ENCODE data around the gene USP10.

USP10 gene

DNA sequence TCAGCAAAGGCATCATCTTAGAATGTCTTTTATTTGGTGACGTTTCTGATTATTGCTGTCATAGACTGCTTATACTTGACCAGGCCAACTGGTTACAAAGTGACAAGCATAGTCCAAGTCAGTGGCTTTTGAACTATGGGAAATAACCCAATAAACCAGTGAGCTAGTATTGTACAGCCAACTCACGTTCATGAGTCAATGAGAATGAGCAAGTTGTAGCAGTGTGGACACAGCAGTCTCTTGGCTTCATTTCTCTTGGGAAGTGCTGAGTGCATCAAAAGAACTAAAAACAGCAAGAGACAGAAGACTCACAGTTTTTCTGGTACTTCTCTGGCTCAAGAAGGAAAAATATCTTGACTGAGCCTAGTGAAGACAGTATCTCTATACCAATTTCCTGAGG lies 83.0 kb downstream of the USP10 start:
- DNase-seq (ENCODE audit: low spot score) = no peak
- no peak overlapping the region for H3K27ac Mint-ChIP-seq
- no peak overlapping the region for H3K4me3 Mint-ChIP-seq
- H3K27me3 Mint-ChIP-seq (ENCODE audit: low read depth) = no peaks in the 10 kb centered on the region
- no peaks in the 10 kb centered on the region for H3K9me3 Mint-ChIP-seq
- H3K4me1 Mint-ChIP-seq (ENCODE audit: low read depth) = no peaks in the 10 kb centered on the region
- peaks cover 18% of the 10 kb centered on the region for H3K36me3 Mint-ChIP-seq (ENCODE audit: low read depth)

DNA sequence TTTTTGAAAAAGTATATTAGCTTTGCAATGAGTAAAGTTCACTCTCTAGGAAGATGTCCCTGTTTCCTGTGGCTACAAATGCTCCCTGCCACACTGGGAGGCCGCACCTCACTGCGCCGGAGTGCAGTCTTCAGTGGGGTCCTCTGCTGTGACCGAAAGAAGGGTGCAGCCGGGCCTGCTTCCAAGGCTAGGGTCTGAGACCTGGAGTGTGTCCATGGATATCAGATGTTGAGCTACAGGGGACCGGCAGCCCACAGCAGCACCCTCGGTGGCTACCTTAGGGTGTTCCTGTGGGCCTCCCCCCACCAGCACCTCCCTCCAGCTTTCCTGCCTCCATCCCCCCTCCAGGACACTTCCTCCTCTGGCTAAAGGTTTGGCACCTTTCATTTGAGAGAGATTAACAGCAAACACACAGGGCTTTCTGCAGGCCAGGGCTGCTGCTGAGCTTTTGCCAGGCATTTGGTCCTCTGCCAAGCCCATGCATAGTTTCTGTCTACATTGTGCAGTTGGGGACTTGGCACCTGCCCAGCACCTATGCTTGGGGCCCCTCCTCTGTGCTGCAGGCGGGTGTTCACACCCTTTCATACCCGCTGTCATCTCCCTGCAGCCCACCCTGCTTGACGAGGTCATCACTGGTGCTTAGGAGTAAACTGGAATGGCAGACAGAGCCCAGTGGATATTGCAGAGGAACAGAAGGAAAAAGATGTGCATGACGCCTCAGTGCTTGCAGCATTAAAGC lies 86.2 kb downstream of the USP10 start:
- H3K27ac Mint-ChIP-seq = no peak overlapping the region
- H3K4me1 Mint-ChIP-seq (ENCODE audit: low read depth) = no peaks in the 10 kb centered on the region
- DNase-seq (ENCODE audit: low spot score) = no peak
- no peak overlapping the region for H3K4me3 Mint-ChIP-seq
- no peaks in the 10 kb centered on the region for H3K9me3 Mint-ChIP-seq
- no peaks in the 10 kb centered on the region for H3K27me3 Mint-ChIP-seq (ENCODE audit: low read depth)
- no peaks in the 10 kb centered on the region for H3K36me3 Mint-ChIP-seq (ENCODE audit: low read depth)

DNA sequence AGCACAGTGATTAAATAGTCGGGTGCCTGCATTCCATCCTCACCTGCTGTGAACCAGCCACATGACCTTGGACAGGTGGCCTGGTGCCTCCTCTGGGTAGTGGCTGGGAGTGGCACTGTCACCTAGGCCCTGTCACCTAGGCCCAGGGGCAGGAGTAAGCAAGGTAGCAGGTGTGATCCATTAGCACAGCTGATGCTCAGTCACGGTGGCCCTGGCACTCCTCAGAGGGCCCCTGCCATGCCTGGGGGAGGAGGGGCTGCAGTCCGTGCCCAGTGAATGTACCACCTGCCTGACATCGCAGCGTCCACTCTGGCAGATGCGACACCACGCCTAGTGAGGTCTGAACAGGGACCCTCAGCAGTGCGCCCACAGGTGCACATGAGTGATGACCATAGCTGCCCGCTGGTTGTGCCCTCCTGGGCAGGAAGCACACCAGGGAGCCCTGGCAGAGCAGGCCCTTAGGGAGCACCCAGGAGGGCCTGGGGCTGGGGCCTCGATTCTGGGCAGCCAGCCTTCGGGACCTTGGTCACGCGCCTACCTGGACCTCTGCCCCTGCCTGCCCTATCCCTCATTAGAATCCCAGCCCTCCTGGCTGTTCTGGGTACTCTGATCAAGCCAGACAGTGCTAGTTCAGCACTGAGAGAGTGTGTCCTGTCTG lies 86.9 kb downstream of the USP10 start:
- Mint-ChIP-seq H3K27me3 (ENCODE audit: low read depth) (no peaks in the 10 kb centered on the region), H3K36me3 (ENCODE audit: low read depth) (no peaks in the 10 kb centered on the region), H3K27ac (no peak overlapping the region), H3K4me1 (ENCODE audit: low read depth) (no peaks in the 10 kb centered on the region), H3K9me3 (no peaks in the 10 kb centered on the region), H3K4me3 (no peak overlapping the region)
- DNase-seq (ENCODE audit: low spot score) = no peak

DNA sequence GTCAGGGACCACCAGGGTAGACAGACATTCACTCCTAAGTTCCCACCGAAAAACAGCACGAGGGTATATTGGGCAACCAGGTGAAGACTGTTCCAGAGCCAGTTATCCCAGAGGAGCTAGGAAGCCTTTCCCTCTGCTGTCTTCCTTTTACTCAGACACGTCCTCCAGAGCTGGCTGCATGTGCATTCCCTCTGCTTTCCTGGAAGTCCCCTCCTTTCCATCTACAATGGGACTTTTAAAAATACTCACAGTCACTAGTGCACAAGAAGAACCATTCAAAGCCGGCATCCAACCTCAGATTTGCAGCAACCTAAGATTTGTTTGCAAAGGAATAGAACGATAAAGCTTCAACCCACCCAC lies 87.4 kb downstream of the USP10 start:
- no peak overlapping the region for H3K4me3 Mint-ChIP-seq
- no peaks in the 10 kb centered on the region for H3K36me3 Mint-ChIP-seq (ENCODE audit: low read depth)
- no peaks in the 10 kb centered on the region for H3K4me1 Mint-ChIP-seq (ENCODE audit: low read depth)
- H3K9me3 Mint-ChIP-seq = no peaks in the 10 kb centered on the region
- H3K27me3 Mint-ChIP-seq (ENCODE audit: low read depth) = no peaks in the 10 kb centered on the region
- no peak for DNase-seq (ENCODE audit: low spot score)
- H3K27ac Mint-ChIP-seq = no peak overlapping the region

DNA sequence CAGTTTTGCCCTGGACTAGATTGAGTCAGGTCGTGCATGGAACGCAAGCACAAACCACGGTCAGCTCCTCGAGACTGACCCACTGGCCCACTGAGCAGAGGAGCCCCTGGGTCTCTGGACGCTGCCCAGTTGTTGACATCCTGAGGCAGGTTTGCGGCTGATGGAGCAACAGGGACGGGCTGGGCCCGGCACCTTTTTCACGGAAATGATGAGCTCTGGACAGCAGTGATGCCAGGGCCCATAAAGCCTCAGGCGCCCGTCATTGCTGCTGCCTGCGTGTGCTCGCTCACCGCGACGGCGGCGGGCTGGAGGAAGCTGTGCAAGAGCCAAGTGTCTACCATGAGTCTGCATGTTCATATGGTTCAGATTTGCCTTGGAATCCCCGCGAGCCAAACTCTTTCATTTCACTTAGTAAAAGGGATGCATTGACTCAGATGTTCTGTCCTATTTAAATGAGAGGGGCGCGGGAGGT lies 89.2 kb downstream of the USP10 start:
- DNase-seq (ENCODE audit: low spot score) = no peak
- no peaks in the 10 kb centered on the region for H3K4me1 Mint-ChIP-seq (ENCODE audit: low read depth)
- H3K9me3 Mint-ChIP-seq = no peaks in the 10 kb centered on the region
- no peaks in the 10 kb centered on the region for H3K36me3 Mint-ChIP-seq (ENCODE audit: low read depth)
- H3K27me3 Mint-ChIP-seq (ENCODE audit: low read depth) = no peaks in the 10 kb centered on the region
- H3K4me3 Mint-ChIP-seq = no peak overlapping the region
- H3K27ac Mint-ChIP-seq = no peak overlapping the region

DNA sequence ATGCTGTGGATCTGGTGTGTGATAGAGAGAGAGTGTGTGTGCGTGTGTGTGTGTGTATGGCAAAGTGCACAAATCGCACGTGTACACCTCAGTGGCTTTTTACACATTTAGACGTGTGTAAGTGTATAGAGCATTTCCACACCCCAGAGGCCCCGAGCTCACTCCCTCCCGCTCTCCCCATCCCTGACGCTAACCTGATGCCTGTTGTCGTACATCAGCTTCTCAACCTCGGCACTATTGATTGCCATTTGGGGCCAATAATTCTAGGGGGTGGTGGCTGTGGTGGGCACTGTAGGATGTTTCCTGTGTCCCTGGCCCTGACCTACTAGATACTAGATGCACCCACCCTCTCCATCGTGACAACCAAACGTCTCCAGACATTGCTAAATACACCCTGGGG lies 89.6 kb downstream of the USP10 start:
- DNase-seq (ENCODE audit: low spot score) = no peak
- no peaks in the 10 kb centered on the region for H3K9me3 Mint-ChIP-seq
- no peaks in the 10 kb centered on the region for H3K36me3 Mint-ChIP-seq (ENCODE audit: low read depth)
- H3K4me1 Mint-ChIP-seq (ENCODE audit: low read depth) = no peaks in the 10 kb centered on the region
- no peaks in the 10 kb centered on the region for H3K27me3 Mint-ChIP-seq (ENCODE audit: low read depth)
- H3K27ac Mint-ChIP-seq = no peak overlapping the region
- no peak overlapping the region for H3K4me3 Mint-ChIP-seq

DNA sequence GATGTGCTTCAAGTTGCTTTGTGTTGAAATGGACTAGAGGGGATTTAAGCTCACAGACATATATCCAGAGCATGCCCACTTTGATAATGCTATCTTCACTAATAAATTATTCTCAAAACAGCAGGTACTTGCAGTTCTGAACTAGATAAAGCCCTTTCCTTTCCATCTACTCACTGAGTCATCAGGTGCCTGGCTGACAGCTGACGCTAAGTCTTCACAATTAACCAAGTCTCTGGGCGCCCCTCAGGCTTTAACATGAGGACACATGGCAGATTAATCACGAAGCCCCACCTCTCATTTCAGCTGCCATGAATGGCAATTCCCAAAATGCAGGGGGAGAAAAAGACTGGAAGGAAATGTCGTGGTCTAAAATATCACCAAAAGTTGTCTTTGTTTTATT lies 90.5 kb downstream of the USP10 start:
- no peaks in the 10 kb centered on the region for H3K4me1 Mint-ChIP-seq (ENCODE audit: low read depth)
- no peaks in the 10 kb centered on the region for H3K9me3 Mint-ChIP-seq
- H3K4me3 Mint-ChIP-seq = no peak overlapping the region
- H3K27ac Mint-ChIP-seq = no peak overlapping the region
- H3K36me3 Mint-ChIP-seq (ENCODE audit: low read depth) = no peaks in the 10 kb centered on the region
- no peaks in the 10 kb centered on the region for H3K27me3 Mint-ChIP-seq (ENCODE audit: low read depth)
- DNase-seq (ENCODE audit: low spot score) = no peak

DNA sequence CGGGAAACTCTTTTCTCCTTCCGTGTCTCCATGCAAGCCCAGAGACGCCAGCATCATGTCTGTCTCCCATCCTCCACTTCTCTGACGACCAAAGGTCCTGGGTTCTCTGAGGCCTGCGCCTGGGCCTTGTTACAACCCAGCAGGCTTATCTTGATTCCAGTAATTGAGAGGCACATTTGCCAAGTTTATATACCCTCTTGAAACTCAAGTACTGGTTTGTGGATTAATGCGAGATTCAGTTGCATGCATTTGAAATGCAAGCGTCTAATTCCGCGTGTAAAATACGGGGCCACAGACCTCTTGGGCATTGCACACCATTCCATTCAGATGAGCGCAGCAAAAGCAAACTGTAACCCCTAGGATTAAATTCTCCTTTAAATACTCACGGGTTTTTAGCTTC lies 91.3 kb downstream of the USP10 start:
- DNase-seq (ENCODE audit: low spot score) = no peak
- Mint-ChIP-seq H3K9me3 (no peaks in the 10 kb centered on the region), H3K27ac (no peak overlapping the region), H3K27me3 (ENCODE audit: low read depth) (no peaks in the 10 kb centered on the region), H3K4me1 (ENCODE audit: low read depth) (no peaks in the 10 kb centered on the region), H3K36me3 (ENCODE audit: low read depth) (no peaks in the 10 kb centered on the region), H3K4me3 (no peak overlapping the region)

DNA sequence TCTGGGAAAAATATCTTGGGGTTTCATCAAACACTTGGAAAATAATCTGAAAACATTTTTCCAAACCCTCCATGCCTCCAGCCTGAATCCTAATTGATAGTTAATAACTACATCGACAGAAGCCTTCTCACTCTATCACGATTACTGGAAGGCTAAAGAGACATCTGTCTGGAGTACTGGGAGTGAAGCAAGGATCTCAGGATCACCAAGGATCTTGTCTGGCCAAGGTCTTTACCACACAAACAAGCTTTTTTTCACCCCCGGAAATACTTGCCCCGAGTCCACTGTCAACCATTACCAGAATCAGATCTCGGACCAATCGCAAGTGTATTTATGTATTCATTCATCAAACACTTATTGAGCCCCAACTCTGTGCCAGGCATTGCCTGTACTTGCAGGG lies 91.7 kb downstream of the USP10 start:
- Mint-ChIP-seq H3K9me3 (no peaks in the 10 kb centered on the region), H3K36me3 (ENCODE audit: low read depth) (no peaks in the 10 kb centered on the region), H3K4me3 (no peak overlapping the region), H3K27ac (no peak overlapping the region), H3K4me1 (ENCODE audit: low read depth) (no peaks in the 10 kb centered on the region), H3K27me3 (ENCODE audit: low read depth) (no peaks in the 10 kb centered on the region)
- no peak for DNase-seq (ENCODE audit: low spot score)

DNA sequence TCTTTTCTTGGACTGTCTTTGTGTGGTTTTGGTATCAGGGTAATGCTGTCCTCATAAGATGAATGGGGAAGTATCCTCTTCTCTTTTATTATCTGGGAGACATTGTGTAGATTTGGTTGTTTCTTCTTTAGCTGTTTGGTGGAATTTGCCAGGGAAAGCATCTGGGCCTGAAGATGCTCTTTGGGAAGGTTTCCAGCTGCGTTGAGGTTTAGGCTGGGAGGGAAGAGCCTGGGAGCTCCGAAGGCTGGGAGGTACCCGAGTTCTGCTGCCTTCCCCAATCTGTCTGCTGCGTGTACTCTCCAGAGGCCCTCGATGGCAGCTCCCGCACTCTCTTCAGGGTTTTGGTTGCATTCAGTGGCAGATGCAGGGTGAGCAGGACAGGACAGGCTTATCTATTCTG lies 94.4 kb downstream of the USP10 start:
- Mint-ChIP-seq H3K4me1 (ENCODE audit: low read depth) (no peaks in the 10 kb centered on the region), H3K27ac (no peak overlapping the region), H3K27me3 (ENCODE audit: low read depth) (no peaks in the 10 kb centered on the region), H3K4me3 (no peak overlapping the region), H3K9me3 (no peaks in the 10 kb centered on the region), H3K36me3 (ENCODE audit: low read depth) (no peaks in the 10 kb centered on the region)
- DNase-seq (ENCODE audit: low spot score) = no peak

DNA sequence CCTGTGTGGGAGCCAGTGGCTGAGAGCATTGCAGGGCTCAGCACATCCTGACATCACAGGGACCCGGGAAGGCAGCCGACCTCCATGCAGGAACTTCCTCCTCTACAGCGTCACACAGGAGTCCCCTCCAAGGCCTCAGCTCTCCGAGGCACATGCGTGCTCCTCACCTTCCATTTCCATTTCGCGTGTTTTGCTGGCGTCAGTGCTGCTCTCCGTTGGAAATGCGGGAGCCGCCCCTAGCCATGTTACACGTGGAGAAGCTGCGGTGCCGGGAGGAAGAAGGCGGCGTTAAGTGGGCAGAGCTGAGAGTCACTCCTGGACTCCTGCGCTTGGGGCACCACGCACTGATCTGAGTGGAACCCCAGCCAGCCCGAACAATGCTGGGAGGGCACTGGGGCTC lies 94.8 kb downstream of the USP10 start:
- H3K9me3 Mint-ChIP-seq = no peaks in the 10 kb centered on the region
- no peaks in the 10 kb centered on the region for H3K36me3 Mint-ChIP-seq (ENCODE audit: low read depth)
- no peak overlapping the region for H3K4me3 Mint-ChIP-seq
- no peaks in the 10 kb centered on the region for H3K4me1 Mint-ChIP-seq (ENCODE audit: low read depth)
- H3K27ac Mint-ChIP-seq = no peak overlapping the region
- no peaks in the 10 kb centered on the region for H3K27me3 Mint-ChIP-seq (ENCODE audit: low read depth)
- DNase-seq (ENCODE audit: low spot score) = no peak

DNA sequence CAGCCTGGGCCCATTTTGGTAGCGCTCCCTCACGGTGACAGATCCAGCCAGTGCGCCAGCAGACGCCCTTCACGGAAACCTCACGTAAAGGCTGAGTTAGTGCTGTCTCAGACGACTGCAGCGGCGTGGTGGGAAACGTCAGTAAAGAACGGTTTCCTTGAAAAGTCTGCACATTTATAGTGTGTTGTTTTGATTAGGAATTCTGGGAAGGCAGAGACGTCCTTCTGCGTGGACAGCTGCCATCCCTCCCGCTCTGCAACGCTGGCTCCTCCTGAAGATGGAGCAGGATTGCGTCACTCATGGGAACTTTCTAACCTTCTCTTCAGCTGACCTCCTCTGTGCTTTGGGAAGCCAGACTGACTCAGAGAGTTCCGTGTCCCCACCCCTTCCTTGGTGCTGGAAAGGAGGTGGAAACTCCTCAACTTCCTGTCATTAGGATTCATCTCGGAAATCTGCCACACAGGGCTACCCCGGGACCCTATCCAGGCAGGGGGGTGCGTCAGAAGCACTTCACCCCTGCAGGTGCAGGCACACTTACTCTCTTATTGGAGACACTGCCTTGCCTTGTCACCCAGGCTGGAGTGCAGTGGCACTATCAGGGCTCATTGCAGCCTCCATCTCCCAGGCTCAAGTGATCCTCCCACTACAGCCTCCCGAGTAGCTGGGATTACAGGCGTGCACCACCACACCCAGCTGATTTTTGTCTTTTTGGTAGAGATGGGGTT lies 95.7 kb downstream of the USP10 start:
- DNase-seq (ENCODE audit: low spot score) = no peak
- Mint-ChIP-seq H3K27ac (no peak overlapping the region), H3K4me1 (ENCODE audit: low read depth) (no peaks in the 10 kb centered on the region), H3K9me3 (peaks cover 3% of the 10 kb centered on the region), H3K36me3 (ENCODE audit: low read depth) (no peaks in the 10 kb centered on the region), H3K4me3 (no peak overlapping the region), H3K27me3 (ENCODE audit: low read depth) (no peaks in the 10 kb centered on the region)

DNA sequence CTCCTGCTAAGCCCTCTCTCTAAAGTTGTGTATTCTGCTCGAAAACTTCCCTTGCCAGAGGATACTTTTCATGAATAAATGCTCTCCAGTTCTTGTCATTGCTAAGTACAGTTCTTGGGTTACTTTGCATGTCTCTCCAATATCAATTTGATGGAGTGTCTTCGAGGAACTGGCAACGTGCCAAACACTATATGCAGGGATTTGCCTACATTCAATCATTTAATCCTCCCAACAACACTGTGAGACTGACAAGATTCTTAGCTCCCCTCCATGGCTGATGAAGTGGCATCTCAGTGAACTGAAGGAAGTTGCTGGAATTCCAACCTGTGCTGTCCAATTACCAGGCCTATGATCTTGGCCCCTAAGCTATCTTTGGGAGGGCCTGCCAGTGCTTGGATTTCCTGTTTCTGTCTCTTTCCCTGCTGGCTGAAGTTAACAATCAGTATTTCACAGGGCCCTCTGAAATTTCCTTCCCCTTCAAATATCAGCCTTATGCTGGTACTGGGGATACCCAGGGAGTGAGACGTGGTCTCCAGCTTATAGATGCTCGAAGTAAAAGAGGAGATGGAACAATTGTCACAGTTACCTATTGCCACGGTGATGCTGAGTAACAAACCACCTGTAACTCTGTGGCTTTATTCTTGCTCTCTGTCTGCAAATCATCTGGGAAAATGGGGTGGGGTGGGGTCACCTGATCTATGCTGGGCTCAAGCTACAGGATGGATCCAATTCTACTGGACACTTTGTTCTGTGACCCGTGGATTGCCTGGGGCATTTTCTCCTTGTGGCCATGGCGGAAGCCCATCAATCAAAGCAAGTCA lies 100.6 kb downstream of the USP10 start:
- Mint-ChIP-seq H3K4me3 (no peak overlapping the region), H3K27ac (no peak overlapping the region), H3K9me3 (peaks cover 10% of the 10 kb centered on the region), H3K27me3 (ENCODE audit: low read depth) (no peaks in the 10 kb centered on the region), H3K36me3 (ENCODE audit: low read depth) (no peaks in the 10 kb centered on the region), H3K4me1 (ENCODE audit: low read depth) (peaks cover under 1% of the 10 kb centered on the region)
- no peak for DNase-seq (ENCODE audit: low spot score)

DNA sequence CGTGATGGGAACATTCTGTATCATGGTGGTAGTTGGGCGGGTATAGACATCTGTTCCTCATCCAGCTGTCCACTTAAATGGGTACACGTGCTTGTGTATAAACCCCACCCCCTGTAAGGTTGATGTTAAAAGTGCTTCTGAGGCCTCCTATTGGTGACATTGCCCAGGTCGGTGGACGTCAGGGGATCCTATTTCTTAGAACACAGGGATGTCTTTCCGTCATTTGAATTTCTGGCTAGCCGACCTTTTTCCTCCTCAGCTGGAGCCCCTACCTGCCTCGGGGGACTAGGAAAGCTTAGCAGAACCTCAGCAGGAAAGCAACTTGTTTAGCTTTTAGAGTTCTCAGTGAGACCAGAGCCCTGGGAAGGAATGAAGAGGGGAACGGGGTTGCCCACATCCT lies 103.3 kb downstream of the USP10 start:
- Mint-ChIP-seq H3K9me3 (peaks cover 10% of the 10 kb centered on the region), H3K27ac (no peak overlapping the region), H3K4me1 (ENCODE audit: low read depth) (peaks cover 8% of the 10 kb centered on the region), H3K27me3 (ENCODE audit: low read depth) (no peaks in the 10 kb centered on the region), H3K36me3 (ENCODE audit: low read depth) (no peaks in the 10 kb centered on the region), H3K4me3 (no peak overlapping the region)
- no peak for DNase-seq (ENCODE audit: low spot score)
